ENCODE measurements around the gene CFAP90. TPM values are rescaled to one million over a fixed set of nuclear protein-coding genes. Genes with fewer than 3 reads are reported as not detected.

Gene CFAP90
- total RNA-seq, 1 experiment from 2014 or later = 0.29 TPM

- no TSS peak for BruUV-seq (replicated peaks)
Measured at GRCh38 chr5:7802855-7803254, 48.1 kb downstream of the CFAP90 start.

DNA sequence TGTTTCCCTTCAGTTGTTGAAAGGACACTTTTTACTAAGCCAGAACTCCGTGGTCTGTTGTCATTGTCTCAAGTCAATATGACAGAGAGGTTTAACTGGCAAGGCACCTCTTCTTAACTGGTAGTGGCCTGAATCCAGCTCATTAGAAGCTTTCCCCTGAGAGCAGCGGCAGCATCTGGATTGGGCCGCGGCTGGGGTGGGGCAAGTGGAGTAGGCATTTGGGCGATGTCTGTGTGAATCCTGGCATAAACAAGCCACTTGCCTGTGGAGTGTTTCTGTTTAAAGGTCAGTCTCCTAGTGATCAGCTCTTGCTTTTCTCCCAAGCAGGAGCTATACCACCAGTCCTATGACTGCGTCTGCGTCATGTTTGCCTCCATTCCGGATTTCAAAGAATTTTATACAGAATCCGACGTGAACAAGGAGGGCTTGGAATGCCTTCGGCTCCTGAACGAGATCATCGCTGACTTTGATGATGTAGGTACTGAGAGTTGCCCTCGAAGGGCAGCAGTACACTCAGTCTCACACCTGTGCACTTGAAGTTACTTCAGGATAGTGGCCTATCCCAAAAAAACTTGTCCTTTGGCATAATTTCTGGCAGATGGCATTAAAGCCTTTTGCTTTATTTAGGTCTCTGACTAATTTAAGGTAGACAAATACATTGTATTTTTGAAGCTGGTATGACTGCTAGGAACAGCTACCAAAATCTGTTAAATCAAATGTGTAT is 48.9 kb downstream of the CFAP90 start:
- Mint-ChIP-seq H3K27me3 (ENCODE audit: insufficient read depth, unreplicated experiment) (peaks cover 8% of the 10 kb centered on the region), H3K36me3 (ENCODE audit: insufficient read depth, unreplicated experiment) (no peaks in the 10 kb centered on the region), H3K4me3 (ENCODE audit: unreplicated experiment) (no peak overlapping the region), H3K27ac (ENCODE audit: unreplicated experiment) (no peak overlapping the region), H3K9me3 (ENCODE audit: unreplicated experiment) (no peaks in the 10 kb centered on the region), H3K4me1 (ENCODE audit: low read depth, unreplicated experiment) (no peaks in the 10 kb centered on the region)
- no TSS peak for BruUV-seq (replicated peaks)
- Histone ChIP-seq H3K27me3 (replicated peaks; ENCODE audit: control insufficient read depth, insufficient read depth, low read length) (no peaks in the 10 kb centered on the region), H3K4me1 (no peaks in the 10 kb centered on the region), H3K4me3 (ENCODE audit: low read depth, low read length) (no peak overlapping the region), H3K9me3 (no peaks in the 10 kb centered on the region; the same call in 1 of the 2 replicates), H3K36me3 (ENCODE audit: control insufficient read depth, insufficient read depth, low read length) (no peaks in the 10 kb centered on the region)
- intact Hi-C loops (cut with micrococcal nuclease; ENCODE audit: unreplicated experiment) = no loop called here
- no peak for TF ChIP-seq CTCF (IDR thresholded peaks at IDR 0.05; ENCODE audit: insufficient read depth in 1 of 2, low read depth in 1 of 2, low read length in 1 of 2, severe bottlenecking in 1 of 2, unreplicated experiment in 1 of 2)
- no peak for DNase-seq
- ChIA-PET POLR2A (no interaction called here), CTCF (no interaction called here)

More at GRCh38 chr5:7802855-7803254, 48.1 kb downstream of the CFAP90 start:
- no peak for TF ChIP-seq CTCF (IDR thresholded peaks at IDR 0.05; ENCODE audit: insufficient read depth in 1 of 2, low read depth in 1 of 2, low read length in 1 of 2, severe bottlenecking in 1 of 2, unreplicated experiment in 1 of 2)
- H3K9me3 ChIP-seq = no peaks in the 10 kb centered on the region; the same call in 1 of the 2 replicates
- Mint-ChIP-seq H3K4me3 (ENCODE audit: unreplicated experiment) (no peak overlapping the region), H3K4me1 (ENCODE audit: low read depth, unreplicated experiment) (no peaks in the 10 kb centered on the region), H3K9me3 (ENCODE audit: unreplicated experiment) (no peaks in the 10 kb centered on the region), H3K36me3 (ENCODE audit: insufficient read depth, unreplicated experiment) (no peaks in the 10 kb centered on the region), H3K27ac (ENCODE audit: unreplicated experiment) (no peak overlapping the region), H3K27me3 (ENCODE audit: insufficient read depth, unreplicated experiment) (peaks cover 9% of the 10 kb centered on the region)
- no peak overlapping the region for H3K4me3 ChIP-seq (ENCODE audit: low read depth, low read length)
- no peaks in the 10 kb centered on the region for H3K36me3 ChIP-seq (ENCODE audit: control insufficient read depth, insufficient read depth, low read length)
- intact Hi-C loops (cut with micrococcal nuclease; ENCODE audit: unreplicated experiment) = no loop called here
- no peak for DNase-seq
- H3K4me1 ChIP-seq = no peaks in the 10 kb centered on the region
- no peaks in the 10 kb centered on the region for H3K27me3 ChIP-seq (replicated peaks; ENCODE audit: control insufficient read depth, insufficient read depth, low read length)
- ChIA-PET CTCF (no interaction called here), POLR2A (no interaction called here)

- no peaks in the 10 kb centered on the region for H3K9me3 Mint-ChIP-seq (ENCODE audit: unreplicated experiment)
- ChIA-PET CTCF (no interaction called here), POLR2A (no interaction called here)
- BruUV-seq (replicated peaks) = no TSS peak
- DNase-seq = no peak
- H3K4me1 Mint-ChIP-seq (ENCODE audit: low read depth, unreplicated experiment) = no peaks in the 10 kb centered on the region
- H3K4me3 ChIP-seq (ENCODE audit: low read depth, low read length) = no peak overlapping the region
- H3K4me1 ChIP-seq = no peaks in the 10 kb centered on the region
- no peak overlapping the region for H3K27ac Mint-ChIP-seq (ENCODE audit: unreplicated experiment)
- H3K27me3 ChIP-seq (replicated peaks; ENCODE audit: control insufficient read depth, insufficient read depth, low read length) = no peaks in the 10 kb centered on the region
- no peaks in the 10 kb centered on the region for H3K36me3 ChIP-seq (ENCODE audit: control insufficient read depth, insufficient read depth, low read length)
- no peak overlapping the region for H3K4me3 Mint-ChIP-seq (ENCODE audit: unreplicated experiment)
- intact Hi-C loops (cut with micrococcal nuclease; ENCODE audit: unreplicated experiment) = no loop called here
- H3K36me3 Mint-ChIP-seq (ENCODE audit: insufficient read depth, unreplicated experiment) = no peaks in the 10 kb centered on the region
- TF ChIP-seq CTCF (IDR thresholded peaks at IDR 0.05; ENCODE audit: insufficient read depth in 1 of 2, low read depth in 1 of 2, low read length in 1 of 2, severe bottlenecking in 1 of 2, unreplicated experiment in 1 of 2) = no peak
- H3K27me3 Mint-ChIP-seq (ENCODE audit: insufficient read depth, unreplicated experiment) = peaks cover 20% of the 10 kb centered on the region
- no peaks in the 10 kb centered on the region for H3K9me3 ChIP-seq
Measured at GRCh38 chr5:7795306-7795705, 55.6 kb downstream of the CFAP90 start.

Data from Caco-2 (cell line).